Muscle of leg (tissue), 11 donors: Measurements from ENCODE around the gene HOXA13. TPM values are rescaled to one million over a fixed set of nuclear protein-coding genes. Genes with fewer than 3 reads are reported as not detected.

Source experiments
- DNase-seq: peaks from one replicate; pipeline ENCODE4 v3.0.0; 2013
- H3K27ac ChIP-seq: one replicate; pipeline ENCODE4 v1.5.1; 2013; ENCODE audit warnings: mild to moderate bottlenecking, low read length, control low read depth
- H3K27me3 ChIP-seq: one replicate; pipeline ENCODE4 v1.6.1; 2013; ENCODE audit warnings: low read length; ENCODE audit not compliant: control insufficient read depth, insufficient read depth
- H3K36me3 ChIP-seq: one replicate; pipeline ENCODE4 v1.6.1; 2013; ENCODE audit warnings: low read length; ENCODE audit not compliant: control insufficient read depth, insufficient read depth
- H3K4me1 ChIP-seq: one replicate; pipeline ENCODE4 v1.6.1; 2013; ENCODE audit warnings: low read length; ENCODE audit not compliant: control insufficient read depth, insufficient read depth
- H3K4me3 ChIP-seq: one replicate; pipeline ENCODE4 v1.5.1; 2013; ENCODE audit warnings: low read length, control low read depth
- H3K9me3 ChIP-seq: replicated peaks from 2 replicates; pipeline ENCODE4 v1.6.1; 2013; ENCODE audit warnings: low read depth, low read length; ENCODE audit not compliant: control insufficient read depth
- WGBS: methylation state at CpG from one replicate; pipeline ENCODE4 v1.1.5; 2013; ENCODE audit warnings: missing lambda C conversion rate; ENCODE audit not compliant: insufficient coverage; 5-methylcytosine and 5-hydroxymethylcytosine counted together
- polyA plus RNA-seq, 8 donors: library from polyadenylated mRNA; unstranded; fragments of 120-200 nt; gene quantifications; one replicate each; pipeline versions ENCODE4 v1.2.1 to v1.2.3, GENCODE V29; 2013; ENCODE audit warnings: inconsistent platforms in 1 of 8, low replicate concordance in 1 of 8; ENCODE audit not compliant: insufficient read length in 8 of 8, insufficient read depth in 1 of 8
- total RNA-seq: library from RNA; stranded (reverse); fragments of 120-200 nt; gene quantifications from one replicate; pipeline ENCODE4 v1.2.4, GENCODE V29; 2013

Gene HOXA13
- total and polyA plus RNA-seq, 9 donors, result 0.27 to 1.6 (median 0.48) TPM; not detected in 2

DNA sequence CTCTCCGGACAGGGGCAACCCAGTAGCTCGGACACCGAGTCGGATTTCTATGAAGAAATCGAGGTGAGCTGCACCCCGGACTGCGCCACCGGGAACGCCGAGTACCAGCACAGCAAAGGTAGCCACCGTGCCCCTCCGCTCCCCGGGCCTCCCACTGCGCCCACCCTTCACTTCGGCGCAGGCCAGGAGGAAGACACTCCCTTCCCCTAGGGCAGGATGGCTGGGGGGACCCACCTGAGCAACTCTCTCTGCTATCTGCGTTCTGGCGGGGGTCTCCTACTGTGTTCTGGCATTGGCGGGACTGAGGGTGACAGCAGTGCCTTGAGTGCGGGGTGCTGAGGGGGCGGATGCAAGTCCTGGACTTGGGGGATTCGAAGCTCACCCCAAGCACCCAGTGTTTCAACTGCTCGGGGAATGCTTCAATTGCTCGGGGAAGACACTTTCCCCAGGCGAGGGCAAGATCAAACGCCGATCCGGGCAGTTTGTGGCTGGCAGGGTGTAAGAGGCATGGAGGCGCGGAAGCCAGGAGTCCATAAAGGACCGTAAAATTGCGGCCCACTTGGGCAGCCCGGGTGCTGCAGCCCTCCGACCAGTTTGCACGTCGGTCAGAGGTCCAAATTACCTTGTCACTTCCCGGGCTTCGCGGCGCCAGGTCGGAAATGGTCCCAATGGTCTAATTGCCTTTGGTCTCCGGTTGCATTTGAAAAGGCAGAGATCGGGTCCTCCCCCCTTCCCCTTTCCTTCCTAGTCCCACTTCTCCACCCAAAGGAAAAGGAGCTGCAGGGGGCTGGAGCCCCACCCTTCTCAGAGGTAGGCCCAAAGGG, 43.7 kb upstream of the HOXA13 start:
- DNase-seq, result no peak
- no peak overlapping the region for H3K27ac ChIP-seq
- no peaks in the 10 kb centered on the region for H3K9me3 ChIP-seq
- H3K4me3 ChIP-seq, result no peak overlapping the region
- H3K36me3 ChIP-seq, result no peaks in the 10 kb centered on the region
- peaks cover 36% of the 10 kb centered on the region for H3K4me1 ChIP-seq
- WGBS, result 2% methylated on average over 33 of the region's 43 CpGs
- peaks cover 100% of the 10 kb centered on the region for H3K27me3 ChIP-seq

DNA sequence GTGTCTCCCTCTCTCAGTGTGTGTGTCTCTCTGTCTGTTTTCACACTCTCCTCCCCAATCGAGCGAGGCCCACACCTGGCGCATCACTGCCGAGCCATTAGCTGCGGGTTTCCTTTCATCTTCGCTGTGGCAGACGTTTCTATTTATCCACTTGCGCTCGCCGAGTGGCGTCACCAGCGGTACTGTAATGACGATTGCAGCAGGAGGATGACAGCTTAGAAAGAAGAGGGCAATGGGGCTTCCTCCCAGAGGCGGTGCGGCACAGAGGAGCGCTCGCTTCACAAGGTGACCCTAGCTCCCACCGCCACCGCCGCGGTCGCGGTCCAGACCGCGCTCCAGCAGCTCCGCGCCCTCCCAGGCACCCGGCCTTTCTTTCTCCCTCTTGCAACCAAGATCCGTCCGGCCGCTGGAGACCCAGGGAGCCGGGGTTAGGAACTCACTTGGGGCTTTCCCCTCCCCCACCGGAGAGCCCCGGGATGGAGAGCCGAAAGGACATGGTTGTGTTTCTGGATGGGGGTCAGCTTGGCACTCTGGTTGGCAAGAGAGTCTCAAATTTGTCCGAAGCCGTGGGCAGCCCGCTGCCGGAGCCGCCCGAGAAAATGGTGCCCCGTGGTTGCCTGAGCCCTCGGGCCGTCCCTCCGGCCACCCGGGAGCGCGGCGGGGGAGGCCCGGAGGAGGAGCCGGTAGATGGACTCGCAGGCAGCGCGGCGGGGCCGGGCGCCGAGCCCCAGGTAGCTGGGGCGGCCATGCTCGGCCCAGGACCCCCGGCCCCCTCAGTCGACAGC, 42.9 kb upstream of the HOXA13 start, which contains the start of gene EVX1:
EVX1 (plus strand) TSS at position 248 of the 785 bp plus-strand sequence; CDS start at position 477, 229 bp downstream.
- Histone ChIP-seq H3K4me1 (peaks cover 36% of the 10 kb centered on the region), H3K9me3 (no peaks in the 10 kb centered on the region), H3K36me3 (no peaks in the 10 kb centered on the region), H3K27me3 (peaks cover 100% of the 10 kb centered on the region), H3K4me3 (no peak within 1 kb of the TSS), H3K27ac (no peak within 1 kb of the TSS)
- no peak for DNase-seq
- WGBS, result under 1% methylated on average over 29 of the region's 62 CpGs

DNA sequence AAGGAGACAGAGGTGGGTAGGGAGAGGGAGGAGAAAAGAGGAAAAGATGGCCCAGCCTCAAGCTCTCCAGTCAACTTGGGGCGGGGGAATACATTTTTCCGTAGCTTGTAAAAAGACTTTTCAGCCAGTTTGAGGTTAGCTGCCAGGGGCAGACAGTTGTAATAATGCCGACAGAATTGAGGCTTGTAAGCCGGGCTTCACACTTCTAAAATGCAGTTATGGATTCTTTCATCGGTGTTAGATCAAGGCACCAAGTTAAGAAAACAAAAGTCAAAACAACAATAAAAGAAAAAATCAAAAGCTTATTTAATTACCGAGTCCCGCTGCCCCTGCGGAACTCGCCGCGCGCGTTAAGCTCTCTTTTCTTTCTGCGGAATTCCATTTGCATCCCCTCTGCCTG, 42.3 kb upstream of the HOXA13 start:
- Histone ChIP-seq H3K27me3 (peaks cover 100% of the 10 kb centered on the region), H3K9me3 (no peaks in the 10 kb centered on the region), H3K4me1 (peaks cover 36% of the 10 kb centered on the region), H3K36me3 (no peaks in the 10 kb centered on the region), H3K4me3 (no peak overlapping the region), H3K27ac (no peak overlapping the region)
- WGBS, result 4% methylated on average over 12 of the region's 14 CpGs
- no peak for DNase-seq

DNA sequence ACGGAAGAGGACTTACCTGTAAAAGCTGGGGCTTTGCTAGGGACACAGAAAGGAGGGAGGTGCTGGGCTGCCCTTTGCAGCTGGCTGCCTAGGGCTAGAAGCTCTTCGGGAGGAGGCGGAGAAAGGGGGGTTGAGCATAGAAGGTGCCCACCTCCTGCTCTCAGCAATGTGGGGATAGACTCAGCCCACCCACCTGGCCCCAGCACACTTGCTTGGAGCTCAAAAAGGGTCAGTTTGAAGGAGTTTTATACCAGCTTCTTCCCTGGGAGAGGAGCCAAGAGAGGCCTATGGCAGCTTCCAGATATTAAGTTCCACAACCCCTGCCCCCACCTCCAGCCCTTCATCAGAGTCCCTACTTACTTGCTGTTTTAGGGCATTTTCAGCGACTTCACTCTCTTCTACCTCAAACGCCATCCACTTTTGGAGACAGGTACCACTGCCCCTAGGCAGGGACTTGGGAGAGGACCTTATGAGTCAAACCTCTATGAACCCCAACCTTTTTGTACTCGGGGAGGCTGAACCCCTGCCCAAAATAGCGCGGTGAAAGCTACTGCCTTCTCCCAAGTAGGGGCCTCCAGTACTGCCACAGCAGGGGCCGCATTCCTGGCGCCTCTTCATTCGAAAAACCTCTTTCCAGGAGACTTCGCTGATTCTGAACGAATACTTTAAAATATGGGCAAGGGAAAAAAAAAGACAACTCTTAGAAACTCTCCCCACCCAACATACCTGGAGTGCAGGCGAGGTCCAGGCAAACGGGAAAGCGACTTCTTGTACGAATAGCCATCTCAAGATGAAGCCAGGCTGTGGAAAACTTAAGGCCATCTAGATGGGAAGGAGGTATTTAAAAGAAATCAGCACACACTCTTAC, 41.5 kb upstream of the HOXA13 start:
- Histone ChIP-seq H3K4me3 (no peak overlapping the region), H3K27ac (no peak overlapping the region), H3K27me3 (peaks cover 100% of the 10 kb centered on the region), H3K4me1 (peaks cover 36% of the 10 kb centered on the region), H3K9me3 (no peaks in the 10 kb centered on the region), H3K36me3 (no peaks in the 10 kb centered on the region)
- WGBS, result 3% methylated on average over 3 of the region's 17 CpGs
- no peak for DNase-seq

DNA sequence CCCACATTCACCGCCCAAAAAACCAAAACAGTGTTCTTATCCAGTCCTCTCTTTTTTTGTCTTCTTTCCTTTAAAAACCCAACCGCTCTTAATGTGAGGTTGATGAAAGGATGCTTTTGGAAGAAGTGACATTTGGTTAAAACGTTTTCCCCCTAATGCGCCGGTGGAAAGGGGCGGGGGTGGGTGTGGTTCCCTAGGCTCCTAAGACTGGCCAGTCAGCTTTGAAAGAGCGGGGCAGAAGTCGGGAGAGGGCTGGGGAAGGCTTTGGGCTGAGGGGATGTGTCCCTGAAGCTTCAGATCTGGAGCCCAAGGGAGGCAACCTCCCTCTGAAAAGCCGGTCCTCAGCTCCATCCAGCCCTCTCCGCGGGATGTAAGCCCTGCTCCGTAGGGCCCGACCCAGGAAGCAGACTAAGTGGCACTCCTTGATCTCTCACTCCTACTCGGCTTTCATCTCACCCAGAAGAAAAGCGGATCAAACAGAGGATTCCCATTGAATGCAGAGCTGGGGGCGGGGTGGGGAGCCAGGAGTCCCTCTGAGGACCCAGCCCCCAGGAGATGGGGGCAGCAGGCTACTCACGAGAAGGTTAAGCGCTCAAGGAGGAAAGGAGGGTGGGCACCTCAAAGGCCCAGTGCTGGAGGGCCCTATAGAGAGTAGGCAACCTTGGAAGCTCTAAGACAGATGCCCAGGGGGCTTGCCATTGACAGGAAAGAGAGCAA, 40.3 kb upstream of the HOXA13 start:
- Histone ChIP-seq H3K9me3 (no peaks in the 10 kb centered on the region), H3K4me3 (no peak overlapping the region), H3K4me1 (peaks cover 37% of the 10 kb centered on the region), H3K27ac (no peak overlapping the region), H3K36me3 (no peaks in the 10 kb centered on the region), H3K27me3 (peaks cover 100% of the 10 kb centered on the region)
- no peak for DNase-seq
- WGBS, result under 1% methylated on average over 9 of the region's 18 CpGs

DNA sequence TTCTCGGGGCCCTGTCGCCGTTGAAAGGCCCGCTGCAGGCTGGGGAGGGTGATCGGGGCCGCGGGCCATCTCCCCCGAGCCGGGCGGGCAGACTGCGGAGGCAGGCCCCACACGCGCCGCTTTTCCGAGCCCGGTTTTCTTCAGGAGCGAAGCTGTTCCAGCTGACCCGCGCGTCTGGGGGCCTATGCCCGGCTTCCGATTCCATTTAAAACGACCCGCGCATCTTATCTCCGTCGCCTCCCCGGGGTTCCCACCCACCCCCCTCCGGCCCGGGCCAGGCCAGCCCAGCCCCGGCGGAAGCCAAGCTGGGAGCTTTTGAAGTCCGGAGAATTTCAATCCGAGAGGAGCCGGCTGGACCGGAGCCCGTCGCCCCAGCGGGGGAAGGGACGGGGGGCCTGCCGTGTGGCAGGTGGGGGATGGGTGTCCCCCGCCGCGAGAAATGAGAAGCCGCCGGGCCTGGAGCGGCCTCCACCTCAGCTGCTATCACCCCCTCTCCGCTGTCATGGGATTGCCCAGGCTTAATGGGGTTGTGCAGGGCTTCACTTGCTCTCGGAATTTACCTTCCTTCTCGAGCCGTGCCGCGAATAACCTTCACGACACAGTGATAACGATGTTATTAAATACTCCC, 39.6 kb upstream of the HOXA13 start:
- H3K4me3 ChIP-seq, result peak overlapping the region; percentile 10
- under 1% methylated on average over 51 of the region's 55 CpGs for WGBS
- no peak for DNase-seq

DNA sequence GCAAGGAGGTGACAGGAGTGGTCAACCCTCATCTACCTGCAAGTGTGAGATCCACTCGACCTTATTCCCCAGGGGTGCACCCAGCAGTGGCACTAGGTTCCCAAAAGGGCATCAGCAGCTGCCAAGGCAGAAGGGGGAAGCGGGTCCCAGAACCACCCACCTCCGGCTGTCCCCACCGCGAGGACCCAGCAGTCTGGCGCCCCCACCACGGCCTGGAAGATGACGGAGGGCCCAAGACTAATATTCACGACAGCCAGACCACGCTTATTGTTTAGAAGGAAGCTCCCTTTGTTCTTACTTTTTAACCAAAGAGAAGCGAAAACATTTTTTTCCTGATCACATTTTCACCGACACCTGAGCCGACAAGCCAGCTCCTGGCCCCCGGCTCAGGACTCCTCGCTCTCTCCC, 39.1 kb upstream of the HOXA13 start:
- no peak overlapping the region for H3K4me3 ChIP-seq

More for the DNA sequence above, 39.6 kb upstream of the HOXA13 start:
- no peaks in the 10 kb centered on the region for H3K36me3 ChIP-seq
- peaks cover 38% of the 10 kb centered on the region for H3K4me1 ChIP-seq
- H3K27me3 ChIP-seq, result peaks cover 100% of the 10 kb centered on the region
- H3K9me3 ChIP-seq, result no peaks in the 10 kb centered on the region
- no peak overlapping the region for H3K27ac ChIP-seq

DNA sequence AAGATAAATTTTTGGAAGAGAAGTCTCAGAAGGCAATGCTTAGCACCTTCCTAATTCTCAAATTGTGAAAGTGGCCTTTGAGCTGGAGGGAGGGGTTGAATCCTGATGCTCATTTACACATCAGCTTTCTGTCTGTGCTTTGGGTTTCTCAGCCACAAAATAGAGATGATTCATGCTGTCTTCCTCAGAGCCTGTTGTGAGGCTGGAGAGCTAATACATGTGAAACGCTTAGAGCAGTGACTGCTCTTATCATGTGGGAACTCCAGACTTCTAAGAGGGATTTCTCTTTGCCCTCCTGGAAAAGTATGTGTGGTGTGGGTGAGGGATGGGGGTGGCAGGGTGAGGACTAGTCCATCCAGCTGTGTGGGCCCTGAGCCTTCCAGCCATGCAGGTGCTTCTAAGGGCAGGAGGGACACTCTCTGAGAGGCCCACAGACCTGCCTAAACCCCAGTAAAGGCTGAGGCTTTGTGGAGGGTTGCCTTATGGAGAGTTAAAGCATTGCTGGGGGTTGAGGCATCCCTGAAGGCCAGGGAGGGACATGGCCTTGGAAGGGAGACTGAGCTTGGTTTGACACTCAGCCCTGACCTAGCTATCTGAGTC, 37.9 kb upstream of the HOXA13 start:
- no peaks in the 10 kb centered on the region for H3K36me3 ChIP-seq
- no peak overlapping the region for H3K27ac ChIP-seq
- DNase-seq, result no peak
- WGBS, result 78% methylated on average over 1 of the region's 1 CpG
- H3K4me3 ChIP-seq, result no peak overlapping the region
- peaks cover 29% of the 10 kb centered on the region for H3K4me1 ChIP-seq
- H3K27me3 ChIP-seq, result peaks cover 91% of the 10 kb centered on the region
- no peaks in the 10 kb centered on the region for H3K9me3 ChIP-seq

More for the DNA sequence above, 39.1 kb upstream of the HOXA13 start:
- H3K4me1 ChIP-seq, result peaks cover 38% of the 10 kb centered on the region
- DNase-seq, result no peak
- H3K9me3 ChIP-seq, result no peaks in the 10 kb centered on the region
- no peaks in the 10 kb centered on the region for H3K36me3 ChIP-seq
- H3K27me3 ChIP-seq, result peaks cover 99% of the 10 kb centered on the region
- WGBS, result 37% methylated on average over 15 of the region's 15 CpGs
- H3K27ac ChIP-seq, result no peak overlapping the region
